ENCODE data around the gene DIP2A. TPM values are rescaled to one million over a fixed set of nuclear protein-coding genes. Genes with fewer than 3 reads are reported as not detected.
A peak's percentile ranks its signal among the peaks of the same experiment; 100 is the strongest.

Gene DIP2A
- total and polyA plus RNA-seq, 2 of the 8 experiments (the other 6 are each of a cell fraction or from before 2014, with no cell fraction given) = 16.0 to 27.1 TPM

DNA sequence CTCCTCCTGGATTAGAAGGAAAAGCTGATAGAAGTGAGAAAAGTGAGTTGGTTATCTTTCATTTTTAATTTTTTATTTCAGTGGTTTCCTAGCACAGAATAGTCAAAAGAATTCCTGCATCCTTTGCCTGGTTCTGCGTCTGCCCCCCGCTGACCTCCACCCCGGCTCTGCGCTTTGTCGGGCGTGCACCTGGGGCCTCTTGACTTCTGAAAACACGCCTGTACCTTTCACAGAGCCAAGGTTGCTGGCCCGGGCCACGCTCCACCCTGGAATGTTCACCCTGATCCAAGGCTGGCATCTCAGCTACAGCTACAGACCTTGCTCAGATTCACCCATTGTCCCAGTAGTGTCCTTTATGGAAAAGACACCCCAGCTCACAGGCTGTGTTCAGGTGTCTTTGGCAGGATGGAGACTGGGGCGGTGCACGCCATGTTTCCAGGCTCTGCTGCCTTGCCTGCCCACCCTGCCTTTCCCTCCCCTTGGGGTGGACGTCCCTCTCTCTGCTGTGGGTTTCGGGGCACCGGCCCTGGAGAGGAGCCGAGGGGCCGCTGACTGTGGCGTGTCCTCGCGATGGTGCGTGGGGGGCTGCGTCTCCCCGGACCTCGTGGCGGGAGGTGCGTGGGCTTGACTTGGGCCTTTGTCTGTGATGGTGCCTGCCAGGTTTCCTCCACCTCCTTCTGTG lies 40.3 kb upstream of the DIP2A start:
- H3K79me1 ChIP-seq (ENCODE audit: low read depth, low read length) = no peaks in the 10 kb centered on the region
- H3K79me2 ChIP-seq (ENCODE audit: control insufficient read depth in 1 of 2, insufficient read depth in 2 of 2, low read length in 2 of 2) = no peaks in the 10 kb centered on the region
- 0 out of 2 replicates have a peak overlapping the region, but pooled peaks have one; percentile 35 for H4K8ac ChIP-seq (ENCODE audit: extremely low read depth, insufficient read depth, low read length)
- no peak overlapping the region for H4K91ac ChIP-seq (replicated peaks; ENCODE audit: insufficient read length, low read length)
- ChIA-PET CTCF (ENCODE audit: partially characterized antibody) (interaction anchor here (1.2 kb wide), 1 partner anchor 139 kb away, joined by 3 read pairs; no protein-coding TSS in a partner anchor), POLR2A (ENCODE audit: partially characterized antibody) (interaction anchor here (0.6 kb wide), 1 partner anchor 152 kb away, joined by 3 read pairs; no protein-coding TSS in a partner anchor)
- TF ChIP-seq RBBP5 (IDR thresholded peaks at IDR 0.05; ENCODE audit: borderline replicate concordance, low read depth, low read length) = no peak
- no peaks in the 10 kb centered on the region for H4K20me1 ChIP-seq (replicated peaks in 1 of 2; ENCODE audit: control insufficient read depth in 1 of 2, insufficient read depth in 2 of 2, low read length in 2 of 2)
- no peaks in the 10 kb centered on the region for H3K9me3 ChIP-seq (ENCODE audit: insufficient read depth in 2 of 2, low read depth in 1 of 2, low read length in 1 of 2)
- H3K18ac ChIP-seq (ENCODE audit: extremely low read depth, low read length) = no peak overlapping the region
- H3K14ac ChIP-seq (ENCODE audit: insufficient read length) = no peak overlapping the region
- no peaks in the 10 kb centered on the region for H3K23me2 ChIP-seq (ENCODE audit: low read depth, low read length)
- no peak overlapping the region for H3K4me2 ChIP-seq (ENCODE audit: insufficient read depth in 1 of 2, low read depth in 2 of 2, low read length in 2 of 2)
- no peak overlapping the region for H4K5ac ChIP-seq (ENCODE audit: insufficient read length, low read depth, low read length)
- no peak overlapping the region for H3K4me3 ChIP-seq (ENCODE audit: extremely low read depth in 1 of 4, insufficient read depth in 2 of 4, low read depth in 3 of 4, low read length in 4 of 4)
- H3K9ac ChIP-seq (replicated peaks in 1 of 4; ENCODE audit: extremely low read depth in 1 of 4, low read depth in 3 of 4, low read length in 3 of 4) = no peak overlapping the region
- H2BK120ac ChIP-seq (replicated peaks; ENCODE audit: low read depth, low read length) = no peak overlapping the region
- H3K23ac ChIP-seq (ENCODE audit: insufficient read length) = no peak overlapping the region
- H2BK5ac ChIP-seq (ENCODE audit: low read depth, low read length) = 0 out of 2 replicates have a peak overlapping the region, but pooled peaks have one; percentile 26
- peaks cover 2 to 25% (median 12%) of the 10 kb centered on the region in 4 experiments; a peak in 5 of 8 replicates for H3K36me3 ChIP-seq (ENCODE audit: control insufficient read depth in 2 of 4, insufficient read depth in 4 of 4, low read length in 3 of 4)
- H2BK12ac ChIP-seq (ENCODE audit: low read depth, low read length) = peak overlapping the region; percentile 39; the same call in 1 of the 2 replicates
- H3K4ac ChIP-seq (replicated peaks; ENCODE audit: insufficient read length, low read depth, low read length) = peak overlapping the region; percentile 49
- H2AFZ ChIP-seq (ENCODE audit: low read length) = no peak overlapping the region
- no peak overlapping the region for H2AK5ac ChIP-seq (ENCODE audit: low read depth, low read length)
- peaks cover 0 to 10% (median 1%) of the 10 kb centered on the region in 4 experiments; a peak in 2 of 7 replicates for H3K4me1 ChIP-seq (replicated peaks in 1 of 4; ENCODE audit: control insufficient read depth in 3 of 4, insufficient read depth in 4 of 4, low read length in 3 of 4)
- FAIRE-seq (no peak), DNase-seq (ENCODE audit: low read depth in 1 of 2, low spot score in 2 of 2) (no peak)
- no peaks in the 10 kb centered on the region for H3K27me3 ChIP-seq (replicated peaks in 1 of 4; ENCODE audit: control insufficient read depth in 3 of 4, extremely low read depth in 1 of 4, insufficient read depth in 3 of 4, low read length in 3 of 4)
- no peak overlapping the region for H2BK20ac ChIP-seq (ENCODE audit: low read length)
- H3K27ac ChIP-seq (ENCODE audit: low read depth, low read length) = no peak overlapping the region
- H2BK15ac ChIP-seq (ENCODE audit: low read length) = no peak overlapping the region
- H3K56ac ChIP-seq (replicated peaks; ENCODE audit: insufficient read length, low read depth, low read length) = no peak overlapping the region
- 93% methylated on average over 18 of the region's 25 CpGs; no CpG with 5 or more reads in 1 of the 2 experiments for WGBS, 2 experiments (ENCODE audit: extremely low coverage in 1 of 2, insufficient coverage in 1 of 2, insufficient read length in 1 of 2, insufficient replicate concordance in 2 of 2, low coverage in 1 of 2, low lambda C conversion rate in 2 of 2, missing lambda C conversion rate in 1 of 2)
